Ishikawa (cell line): ENCODE data around the gene MAD1L1.

Experiments used
- CEBPB ChIP-seq: IDR thresholded peaks from 2 replicates; pipeline ENCODE4 v1.6.1; 2012
- CREB1 ChIP-seq: IDR thresholded peaks from 2 replicates; pipeline ENCODE4 v1.6.1; 2012; ENCODE audit warnings: low read depth
- EGR1 ChIP-seq: IDR thresholded peaks from 2 replicates; pipeline ENCODE4 v1.6.1; 2012
- EP300 ChIP-seq: IDR thresholded peaks from 2 replicates; pipeline ENCODE4 v1.6.1; 2012; ENCODE audit warnings: borderline replicate concordance
- FOXM1 ChIP-seq: IDR thresholded peaks from 2 replicates; pipeline ENCODE4 v1.6.1; 2012; ENCODE audit warnings: low read depth, borderline replicate concordance
- MAX ChIP-seq: IDR thresholded peaks from 2 replicates; pipeline ENCODE4 v1.6.1; 2012
- NFIC ChIP-seq: IDR thresholded peaks from 2 replicates; pipeline ENCODE4 v1.6.1; 2012
- RAD21 ChIP-seq: IDR thresholded peaks from 2 replicates; pipeline ENCODE4 v1.6.1; 2012; ENCODE audit warnings: low read depth
- REST ChIP-seq: IDR thresholded peaks from 2 replicates; pipeline ENCODE4 v1.6.1; 2012; ENCODE audit warnings: low read depth, mild to moderate bottlenecking
- TAF1 ChIP-seq: IDR thresholded peaks from 2 replicates; pipeline ENCODE4 v1.6.1; 2012; ENCODE audit warnings: low read depth, mild to moderate bottlenecking
- TCF12 ChIP-seq: IDR thresholded peaks from 2 replicates; pipeline ENCODE4 v1.6.1; 2012; ENCODE audit warnings: low read depth
- TEAD4 ChIP-seq: IDR thresholded peaks from 2 replicates; pipeline ENCODE4 v1.6.1; 2012
- USF1 ChIP-seq: IDR thresholded peaks from 2 replicates; pipeline ENCODE4 v1.6.1; 2012
- YY1 ChIP-seq: IDR thresholded peaks from 2 replicates; pipeline ENCODE4 v1.6.1; 2012; ENCODE audit warnings: low read depth
- ZBTB7A ChIP-seq: IDR thresholded peaks from 2 replicates; pipeline ENCODE4 v1.6.1; 2012; ENCODE audit warnings: low read depth

The MAD1L1 gene

GRCh38 chr7:2130096-2130375 is 102.7 kb downstream of the MAD1L1 start:
- no peak for TF ChIP-seq ZBTB7A
- TF ChIP-seq YY1, result no peak
- TF ChIP-seq RAD21, result no peak
- TF ChIP-seq MAX, result no peak
- TF ChIP-seq EP300, result no peak
- no peak for TF ChIP-seq EGR1
- TF ChIP-seq NFIC, result no peak
- no peak for TF ChIP-seq USF1
- no peak for TF ChIP-seq FOXM1
- no peak for TF ChIP-seq REST
- no peak for TF ChIP-seq TAF1
- no peak for TF ChIP-seq CEBPB
- TF ChIP-seq TEAD4, result no peak
- TF ChIP-seq CREB1, result no peak
- no peak for TF ChIP-seq TCF12

- no peak for TF ChIP-seq REST
- no peak for TF ChIP-seq CEBPB
- TF ChIP-seq NFIC, result no peak
- TF ChIP-seq EP300, result no peak
- TF ChIP-seq RAD21, result no peak
- no peak for TF ChIP-seq TAF1
These were observed 103.2 kb downstream of the MAD1L1 start for GRCh38 chr7:2129323-2130095.

GRCh38 chr7:2128601-2129322 is 104.0 kb downstream of the MAD1L1 start:
- no peak for TF ChIP-seq MAX
- TF ChIP-seq REST, result no peak
- TF ChIP-seq EP300, result no peak
- no peak for TF ChIP-seq RAD21
- no peak for TF ChIP-seq TEAD4
- no peak for TF ChIP-seq CREB1
- TF ChIP-seq CEBPB, result no peak
- TF ChIP-seq TCF12, result no peak
- no peak for TF ChIP-seq NFIC
- TF ChIP-seq ZBTB7A, result no peak
- no peak for TF ChIP-seq EGR1
- TF ChIP-seq FOXM1, result no peak
- TF ChIP-seq YY1, result no peak
- TF ChIP-seq USF1, result no peak
- TF ChIP-seq TAF1, result no peak

GRCh38 chr7:2126621-2127020 is 106.1 kb downstream of the MAD1L1 start:
- no peak for TF ChIP-seq MAX
- TF ChIP-seq EGR1, result no peak
- no peak for TF ChIP-seq NFIC
